ENCODE data around the gene DHX32.

DNA sequence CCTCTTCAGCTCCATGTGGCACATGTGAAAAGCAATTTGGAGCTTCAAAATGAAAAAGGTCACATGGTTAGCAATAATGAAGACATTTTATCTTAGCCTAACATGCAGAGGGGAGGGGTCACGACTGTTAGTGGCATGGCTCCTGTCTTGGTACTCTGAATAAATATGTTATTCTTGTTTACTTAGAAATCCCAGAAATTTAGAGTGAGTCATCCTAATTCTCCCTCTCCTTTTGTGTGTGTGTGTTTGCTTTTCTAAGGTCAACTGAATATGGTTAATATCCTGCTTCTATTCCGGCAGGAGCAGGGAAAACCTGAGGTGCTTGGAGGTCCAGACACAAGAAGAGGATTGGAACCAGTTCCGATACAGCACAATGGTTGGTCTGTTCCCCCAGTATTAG, 40.1 kb downstream of the DHX32 start:
- TF ChIP-seq, protein P1, sequence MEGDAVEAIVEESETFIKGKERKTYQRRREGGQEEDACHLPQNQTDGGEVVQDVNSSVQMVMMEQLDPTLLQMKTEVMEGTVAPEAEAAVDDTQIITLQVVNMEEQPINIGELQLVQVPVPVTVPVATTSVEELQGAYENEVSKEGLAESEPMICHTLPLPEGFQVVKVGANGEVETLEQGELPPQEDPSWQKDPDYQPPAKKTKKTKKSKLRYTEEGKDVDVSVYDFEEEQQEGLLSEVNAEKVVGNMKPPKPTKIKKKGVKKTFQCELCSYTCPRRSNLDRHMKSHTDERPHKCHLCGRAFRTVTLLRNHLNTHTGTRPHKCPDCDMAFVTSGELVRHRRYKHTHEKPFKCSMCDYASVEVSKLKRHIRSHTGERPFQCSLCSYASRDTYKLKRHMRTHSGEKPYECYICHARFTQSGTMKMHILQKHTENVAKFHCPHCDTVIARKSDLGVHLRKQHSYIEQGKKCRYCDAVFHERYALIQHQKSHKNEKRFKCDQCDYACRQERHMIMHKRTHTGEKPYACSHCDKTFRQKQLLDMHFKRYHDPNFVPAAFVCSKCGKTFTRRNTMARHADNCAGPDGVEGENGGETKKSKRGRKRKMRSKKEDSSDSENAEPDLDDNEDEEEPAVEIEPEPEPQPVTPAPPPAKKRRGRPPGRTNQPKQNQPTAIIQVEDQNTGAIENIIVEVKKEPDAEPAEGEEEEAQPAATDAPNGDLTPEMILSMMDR (conservative IDR thresholded peaks at IDR 0.05; ENCODE audit: low read length): no peak
- no peak for TF ChIP-seq EZH2phosphoT487 (IDR thresholded peaks at IDR 0.05; ENCODE audit: borderline replicate concordance, low read depth, low read length)

Measured in OCI-LY7 (cell line).